GM19395 (cell line): ENCODE measurements around the gene RAN.

Source experiments
- ATAC-seq: cut with Tn5 transposase; IDR thresholded peaks from one replicate; pipeline ENCODE4 v1.9.1; 2021; ENCODE audit warnings: mild to moderate bottlenecking, moderate library complexity; ENCODE audit not compliant: unreplicated experiment

Gene RAN

DNA sequence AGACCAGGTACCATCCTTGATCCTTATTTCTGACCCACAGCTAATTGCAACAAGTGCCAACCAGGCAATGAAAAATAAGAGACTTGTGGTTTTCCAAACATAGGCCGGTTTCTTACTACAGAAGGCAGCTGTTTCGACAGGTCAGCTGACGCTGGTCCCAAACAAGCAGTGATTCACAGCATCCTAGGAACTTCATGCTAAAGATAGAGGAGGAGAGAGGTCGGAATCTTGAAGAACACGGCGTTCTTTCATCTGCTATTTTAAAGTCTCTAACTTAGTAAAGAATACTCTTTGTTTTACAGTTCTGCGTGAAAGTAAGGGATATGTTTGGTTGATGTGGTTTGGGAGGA, 53.8 kb downstream of the RAN start:
- no peak for ATAC-seq
